ENCODE data around the gene PLXNB2.

PLXNB2 gene

GRCh38 chr22:50262973-50263617 lies 44.4 kb downstream of the PLXNB2 start:
- no peak for DNase-seq

- DNase-seq: no peak
Measured at GRCh38 chr22:50262460-50262911, 45.0 kb downstream of the PLXNB2 start.

GRCh38 chr22:50261615-50262459 lies 45.6 kb downstream of the PLXNB2 start, which contains the start of gene MAPK12:
Gene MAPK12, minus strand, starts transcription at chr22:50261683. Its CDS starts 174 bp downstream, at chr22:50261509.
- DNase-seq: no peak

- DNase-seq: no peak
Measured at GRCh38 chr22:50260801-50261614, 46.4 kb downstream of the PLXNB2 start.

GRCh38 chr22:50260434-50260800 lies 47.0 kb downstream of the PLXNB2 start:
- DNase-seq: no peak

GRCh38 chr22:50259302-50259701 lies 48.1 kb downstream of the PLXNB2 start:
- no peak for DNase-seq

DNA sequence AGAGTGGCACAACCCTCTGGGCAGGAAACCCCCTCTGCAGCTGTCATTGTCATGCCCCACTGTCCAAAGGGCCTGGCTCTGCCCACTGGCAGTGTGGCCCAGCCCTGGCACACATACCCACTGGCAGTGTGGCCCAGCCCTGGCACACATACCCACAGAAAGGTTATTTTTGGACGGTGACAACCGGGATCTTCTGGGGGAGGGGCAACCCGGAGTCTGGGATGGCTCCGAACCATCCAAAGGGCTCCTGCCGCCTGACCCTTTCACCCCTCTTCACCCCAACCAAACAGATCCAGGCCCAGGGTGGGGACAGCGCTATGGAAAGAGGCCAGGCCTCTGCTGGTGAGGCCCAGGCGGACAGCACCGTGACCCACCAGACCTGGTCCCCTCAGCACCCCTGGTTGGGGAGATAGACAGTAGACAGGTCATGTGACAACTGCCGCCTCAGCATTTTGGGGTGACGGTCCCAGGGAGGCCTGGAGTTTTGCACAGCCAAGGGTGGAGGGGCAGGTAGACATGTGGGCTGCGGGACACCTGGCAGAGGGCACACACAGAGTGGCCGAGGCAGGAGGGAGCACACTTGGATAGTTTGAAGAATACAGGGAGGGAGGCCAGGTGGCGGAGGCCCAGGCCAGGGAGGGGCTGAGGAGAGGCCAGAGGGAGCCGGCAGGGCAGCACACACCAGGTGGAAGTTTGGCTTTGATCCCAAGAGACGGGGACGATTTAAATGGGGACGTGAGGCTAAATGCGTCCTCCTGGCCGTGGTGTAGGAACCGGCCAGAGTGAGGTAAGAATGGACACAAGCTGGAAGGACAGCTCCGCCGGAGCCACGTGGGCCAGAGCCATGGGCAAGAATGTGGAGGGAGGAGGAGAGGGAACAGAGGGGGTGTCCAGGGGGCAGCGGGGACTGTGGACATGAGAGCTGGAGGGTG lies 48.8 kb downstream of the PLXNB2 start:
- DNase-seq: no peak

DNA sequence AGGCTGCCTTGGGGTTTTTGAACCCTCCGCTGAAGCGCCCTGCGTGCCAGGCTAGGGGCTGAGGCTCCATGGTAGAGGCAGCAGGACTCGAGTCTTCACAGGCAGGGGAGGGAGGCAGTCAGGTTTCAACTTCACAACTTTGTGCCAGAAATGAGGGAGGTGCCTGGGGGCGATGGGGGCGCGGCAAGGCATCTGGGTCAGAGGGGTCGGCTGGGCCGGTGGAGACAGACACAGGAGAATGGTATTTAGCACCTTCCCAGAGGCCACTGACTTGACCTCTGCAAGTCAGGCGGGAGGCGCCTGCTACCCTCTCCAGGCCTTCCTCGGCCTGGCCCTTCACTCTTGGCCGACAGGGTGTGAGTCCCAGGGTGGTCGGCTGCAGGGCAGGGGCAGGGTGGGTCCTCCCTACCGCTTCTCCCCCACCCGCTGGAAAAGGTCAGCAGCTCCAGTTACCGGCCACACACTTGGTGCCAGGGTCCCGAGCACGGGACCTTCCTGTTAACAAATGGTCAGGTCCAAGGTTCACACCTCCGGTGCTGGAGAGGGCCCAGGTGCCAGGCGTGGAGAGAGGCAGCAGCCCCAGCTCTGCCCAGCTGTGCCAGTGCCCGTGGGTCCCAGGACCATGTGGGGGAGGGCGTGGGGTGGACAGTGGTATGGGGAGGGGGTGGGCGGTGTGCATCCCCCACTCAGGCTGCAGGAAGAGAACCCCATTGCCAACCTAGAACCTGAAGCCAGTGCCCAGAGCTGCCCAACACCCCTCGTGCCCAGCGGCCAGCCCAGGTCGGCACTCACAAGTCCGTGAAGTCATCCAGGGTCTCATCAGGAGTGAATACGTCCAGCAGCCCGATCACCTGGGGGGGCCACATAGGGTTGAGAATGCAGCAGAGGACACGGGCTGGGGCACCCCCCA lies 49.7 kb downstream of the PLXNB2 start:
- DNase-seq: no peak

- DNase-seq: no peak
Measured at GRCh38 chr22:50257041-50257440, 50.4 kb downstream of the PLXNB2 start.

GRCh38 chr22:50256258-50256862 lies 51.1 kb downstream of the PLXNB2 start:
- no peak for DNase-seq

DNA sequence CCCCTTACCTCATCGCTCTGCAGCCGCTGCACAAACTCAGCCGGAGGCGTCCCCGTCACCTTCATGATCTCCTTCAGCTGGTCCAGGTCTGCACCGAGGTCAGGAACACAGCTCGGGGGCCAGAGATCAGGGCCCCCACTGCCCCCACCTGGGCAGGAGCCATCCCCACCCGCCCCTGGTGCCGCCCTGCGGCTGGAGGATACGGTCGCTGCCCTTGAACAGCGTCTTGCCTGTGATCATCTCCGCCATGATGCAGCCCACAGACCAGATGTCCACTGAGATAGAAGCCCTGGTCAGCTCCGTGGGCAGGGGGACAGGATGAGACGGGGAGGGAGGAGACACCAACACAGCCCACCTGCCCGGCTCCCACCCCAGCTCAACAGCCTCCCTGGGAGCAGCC lies 51.8 kb downstream of the PLXNB2 start:
- DNase-seq: no peak

DNA sequence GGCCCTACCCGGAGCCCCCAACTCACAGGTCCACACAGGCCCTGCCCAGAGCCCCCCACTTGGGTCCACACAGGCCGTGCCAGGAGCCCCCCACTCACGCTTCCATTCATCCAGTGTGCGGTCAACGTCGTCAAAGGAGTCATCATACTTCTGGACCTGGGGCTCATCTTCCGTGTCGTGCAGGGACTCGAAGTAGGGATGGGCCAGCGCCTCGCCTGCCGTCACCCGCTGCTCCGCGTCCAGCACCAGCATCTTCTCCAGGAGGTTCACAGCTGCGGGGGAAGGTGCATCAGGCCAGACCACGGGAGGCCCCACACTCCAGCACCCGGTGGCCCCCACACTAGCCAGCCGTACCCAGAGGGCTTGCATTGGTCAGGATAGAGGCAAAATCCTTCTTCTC lies 52.3 kb downstream of the PLXNB2 start:
- no peak for DNase-seq

DNA sequence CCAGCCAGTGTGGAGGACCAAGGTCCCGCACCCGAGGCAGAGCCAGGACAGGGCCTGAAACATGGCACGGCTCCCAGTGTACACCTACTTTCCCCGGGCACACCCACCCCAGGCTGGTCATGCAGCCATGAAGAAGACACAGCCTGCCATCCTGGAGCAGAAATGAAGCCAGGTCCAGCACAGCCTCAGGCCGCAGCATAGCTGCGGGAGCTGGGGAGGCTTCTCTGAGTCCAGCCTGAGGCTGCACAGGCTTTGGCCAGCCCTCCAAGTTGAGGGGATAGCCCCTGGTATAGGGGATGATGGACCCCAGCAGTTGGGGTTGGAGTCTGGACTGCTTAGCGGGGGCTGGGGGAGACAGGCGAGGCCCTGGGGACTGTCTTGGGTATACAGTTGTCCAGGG lies 53.5 kb downstream of the PLXNB2 start:
- no peak for DNase-seq

DNA sequence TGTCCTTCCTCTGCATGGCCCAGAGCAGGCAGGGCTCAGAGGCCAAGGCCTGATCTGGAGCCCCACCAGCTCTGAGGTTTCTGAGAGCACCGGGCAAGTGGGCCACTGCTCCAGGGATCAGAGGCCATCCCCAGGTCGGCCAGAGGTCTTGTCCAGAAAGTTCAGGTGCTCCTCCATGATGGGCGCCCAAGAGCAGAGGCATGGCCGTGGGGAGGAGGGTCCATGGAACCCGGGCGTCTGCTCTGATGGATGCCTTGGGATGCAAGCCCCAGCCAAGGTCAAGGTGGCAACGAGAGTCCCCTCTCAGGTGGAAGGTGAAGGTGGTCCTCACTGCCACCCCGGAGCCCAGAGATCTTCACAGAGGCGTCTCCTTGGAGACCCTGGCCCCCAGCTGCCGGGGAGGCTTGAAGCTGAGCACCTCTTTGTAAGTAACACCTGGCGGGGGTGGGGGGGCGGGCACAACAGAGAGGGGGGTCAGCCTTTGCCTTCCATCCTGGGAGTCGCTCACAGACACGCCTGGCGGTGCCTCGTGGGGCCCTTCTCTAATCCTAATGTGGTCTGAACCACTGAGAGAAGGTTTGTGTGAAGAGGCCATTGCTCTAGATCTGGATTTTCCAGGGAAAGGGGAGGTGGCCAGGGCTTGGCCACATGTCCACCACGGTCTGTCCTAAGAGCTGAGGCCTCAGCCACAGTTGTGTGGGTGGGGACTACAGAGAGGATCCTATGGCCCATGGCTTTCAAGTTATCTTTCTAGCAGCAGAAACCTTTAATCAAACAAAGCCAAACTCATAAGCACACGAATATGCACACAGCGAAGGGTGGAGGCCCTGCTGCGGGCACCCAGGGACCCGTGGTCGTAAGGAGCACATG lies 54.2 kb downstream of the PLXNB2 start:
- DNase-seq: no peak

GRCh38 chr22:50252082-50253045 lies 55.1 kb downstream of the PLXNB2 start:
- DNase-seq: no peak

- DNase-seq: no peak
Measured at GRCh38 chr22:50251477-50252081, 55.9 kb downstream of the PLXNB2 start.

DNA sequence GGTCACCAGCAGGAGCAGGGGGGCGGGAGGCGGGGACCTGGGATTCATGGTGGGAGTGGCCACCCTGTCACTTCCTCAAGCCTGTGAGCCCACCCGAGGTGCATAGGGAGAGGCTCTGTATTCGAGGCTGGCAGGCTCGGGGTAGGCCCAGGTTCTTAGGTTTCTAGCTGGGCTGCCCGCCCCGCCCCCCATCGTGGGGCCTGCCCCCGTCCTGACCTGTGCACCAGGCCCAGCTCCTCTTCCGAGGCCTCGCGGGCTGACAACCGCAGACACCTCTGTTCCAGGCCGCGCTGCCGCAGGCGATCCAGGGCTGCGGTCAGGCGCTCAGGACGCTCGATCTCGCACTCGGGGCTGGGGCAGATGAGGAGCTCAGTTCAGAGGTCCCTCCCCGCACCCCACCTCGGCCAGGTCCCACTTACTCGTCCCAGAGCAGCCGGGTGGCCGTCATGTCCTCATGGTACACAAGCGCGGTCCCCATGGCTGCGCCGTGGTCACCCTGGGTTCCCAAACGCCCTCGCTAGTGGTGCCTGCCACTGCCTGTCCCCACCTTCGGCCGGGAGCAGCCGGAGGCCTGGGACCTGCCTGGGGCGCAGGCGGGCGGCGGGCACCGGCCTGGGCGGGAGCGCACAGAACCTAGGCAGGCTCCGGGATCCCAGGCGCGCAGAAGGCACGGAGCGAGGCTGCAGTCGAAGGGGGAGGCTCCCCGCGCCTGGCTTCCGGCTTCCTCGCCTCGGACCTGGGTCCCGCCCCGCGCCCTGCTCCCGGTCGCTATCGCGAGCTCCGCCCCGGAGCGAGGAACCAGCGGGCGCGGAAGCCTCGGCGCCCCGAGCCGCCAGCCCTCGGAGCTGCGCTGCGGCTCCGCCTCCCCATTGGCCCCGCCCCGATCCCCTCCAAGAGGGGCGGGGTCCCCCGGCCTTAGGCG lies 56.6 kb downstream of the PLXNB2 start, which contains the start of gene HDAC10:
TSS of gene HDAC10 (minus strand) at position 711 of the 922 bp plus-strand sequence. CDS start at position 478, 233 bp downstream.
- DNase-seq: peak; percentile 30
